Measurements from ENCODE around the gene OSGEPL1.

GRCh38 chr2:189770590-189771322 lies 8.2 kb upstream of the OSGEPL1 start:
- TF ChIP-seq POLR2A (IDR thresholded peaks at IDR 0.05; ENCODE audit: extremely low read depth, insufficient read length), result no peak
- TF ChIP-seq, protein P1, sequence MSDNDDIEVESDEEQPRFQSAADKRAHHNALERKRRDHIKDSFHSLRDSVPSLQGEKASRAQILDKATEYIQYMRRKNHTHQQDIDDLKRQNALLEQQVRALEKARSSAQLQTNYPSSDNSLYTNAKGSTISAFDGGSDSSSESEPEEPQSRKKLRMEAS (IDR thresholded peaks at IDR 0.05; ENCODE audit: low read depth, low read length), result no peak

Data from NB4 (cell line).